Measurements from ENCODE around the gene CTCFL.

DNA sequence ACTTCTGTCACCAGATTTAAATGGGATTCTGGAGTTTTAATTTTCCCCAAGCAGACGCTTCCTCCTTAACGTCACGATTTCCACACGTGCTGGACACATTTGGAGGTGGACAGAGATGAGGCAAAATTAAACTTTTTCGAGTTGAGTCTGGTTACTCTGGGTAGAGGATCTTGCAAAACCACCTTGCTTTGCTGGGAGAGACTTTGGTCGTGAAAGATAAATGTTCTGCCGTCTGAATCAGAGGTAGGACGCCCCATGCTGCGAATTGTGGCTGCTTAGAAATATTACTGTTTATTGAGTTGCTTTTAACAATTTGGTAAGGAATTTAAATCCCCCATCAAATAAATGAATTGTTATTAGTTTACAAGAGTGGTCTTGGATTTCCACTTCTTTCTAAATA, 46.8 kb downstream of the CTCFL start:
- TF ChIP-seq, protein P1, sequence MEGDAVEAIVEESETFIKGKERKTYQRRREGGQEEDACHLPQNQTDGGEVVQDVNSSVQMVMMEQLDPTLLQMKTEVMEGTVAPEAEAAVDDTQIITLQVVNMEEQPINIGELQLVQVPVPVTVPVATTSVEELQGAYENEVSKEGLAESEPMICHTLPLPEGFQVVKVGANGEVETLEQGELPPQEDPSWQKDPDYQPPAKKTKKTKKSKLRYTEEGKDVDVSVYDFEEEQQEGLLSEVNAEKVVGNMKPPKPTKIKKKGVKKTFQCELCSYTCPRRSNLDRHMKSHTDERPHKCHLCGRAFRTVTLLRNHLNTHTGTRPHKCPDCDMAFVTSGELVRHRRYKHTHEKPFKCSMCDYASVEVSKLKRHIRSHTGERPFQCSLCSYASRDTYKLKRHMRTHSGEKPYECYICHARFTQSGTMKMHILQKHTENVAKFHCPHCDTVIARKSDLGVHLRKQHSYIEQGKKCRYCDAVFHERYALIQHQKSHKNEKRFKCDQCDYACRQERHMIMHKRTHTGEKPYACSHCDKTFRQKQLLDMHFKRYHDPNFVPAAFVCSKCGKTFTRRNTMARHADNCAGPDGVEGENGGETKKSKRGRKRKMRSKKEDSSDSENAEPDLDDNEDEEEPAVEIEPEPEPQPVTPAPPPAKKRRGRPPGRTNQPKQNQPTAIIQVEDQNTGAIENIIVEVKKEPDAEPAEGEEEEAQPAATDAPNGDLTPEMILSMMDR (IDR thresholded peaks at IDR 0.05), result no peak
- TF ChIP-seq EZH2phosphoT487 (IDR thresholded peaks at IDR 0.05) (no peak), EZH2 (IDR thresholded peaks at IDR 0.05) (no peak)

Data from neural progenitor cell (in vitro differentiated cells).